NB4 (cell line): ENCODE results near the gene DNAH14.

ENCODE experiments used
- DNase-seq: peaks from one replicate; pipeline ENCODE4 v3.0.0; 2010; ENCODE audit warnings: low read depth
- H3K4me3 ChIP-seq: one replicate; pipeline ENCODE4 v1.5.1; 2011; ENCODE audit warnings: mild to moderate bottlenecking, low read depth, low read length, moderate library complexity
- MYC ChIP-seq: IDR thresholded peaks from 2 replicates; pipeline ENCODE4 v1.6.1; 2011; ENCODE audit warnings: low read depth, low read length
- POLR2A ChIP-seq: IDR thresholded peaks from 2 replicates; pipeline ENCODE4 v1.6.1; 2011; ENCODE audit warnings: mild to moderate bottlenecking; ENCODE audit not compliant: insufficient read length; ENCODE audit errors: extremely low read depth
- TF ChIP-seq, protein P1 (sequence below): IDR thresholded peaks from one replicate; pipeline ENCODE4 v1.5.1; 2012; ENCODE audit warnings: low read depth, low read length
- TF ChIP-seq, protein P2 (sequence below): IDR thresholded peaks from 2 replicates; pipeline ENCODE4 v1.6.1; 2011; ENCODE audit warnings: low read depth, low read length

Gene DNAH14

DNA sequence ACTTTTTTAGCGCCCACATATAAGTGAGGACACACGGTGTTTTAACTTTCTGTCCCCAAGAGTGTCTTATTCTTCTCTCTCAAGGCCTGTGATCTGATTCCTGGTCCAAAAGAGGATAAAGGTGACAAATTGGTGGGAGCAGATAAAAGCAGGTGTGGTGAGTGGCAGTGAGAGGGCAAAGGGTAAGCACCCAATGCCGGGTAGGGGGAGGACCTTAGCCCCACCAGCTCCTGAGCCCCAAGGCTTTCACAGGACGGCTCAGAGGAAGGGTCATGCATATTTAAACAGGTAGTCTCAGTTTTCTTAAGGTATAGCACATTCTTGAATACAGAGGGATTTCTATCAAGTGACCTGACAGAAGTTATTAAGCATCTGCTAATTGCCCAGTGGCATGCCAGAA lies 478.8 kb downstream of the DNAH14 start:
- no peak for DNase-seq
- no peak for TF ChIP-seq MYC
- TF ChIP-seq, protein P1, sequence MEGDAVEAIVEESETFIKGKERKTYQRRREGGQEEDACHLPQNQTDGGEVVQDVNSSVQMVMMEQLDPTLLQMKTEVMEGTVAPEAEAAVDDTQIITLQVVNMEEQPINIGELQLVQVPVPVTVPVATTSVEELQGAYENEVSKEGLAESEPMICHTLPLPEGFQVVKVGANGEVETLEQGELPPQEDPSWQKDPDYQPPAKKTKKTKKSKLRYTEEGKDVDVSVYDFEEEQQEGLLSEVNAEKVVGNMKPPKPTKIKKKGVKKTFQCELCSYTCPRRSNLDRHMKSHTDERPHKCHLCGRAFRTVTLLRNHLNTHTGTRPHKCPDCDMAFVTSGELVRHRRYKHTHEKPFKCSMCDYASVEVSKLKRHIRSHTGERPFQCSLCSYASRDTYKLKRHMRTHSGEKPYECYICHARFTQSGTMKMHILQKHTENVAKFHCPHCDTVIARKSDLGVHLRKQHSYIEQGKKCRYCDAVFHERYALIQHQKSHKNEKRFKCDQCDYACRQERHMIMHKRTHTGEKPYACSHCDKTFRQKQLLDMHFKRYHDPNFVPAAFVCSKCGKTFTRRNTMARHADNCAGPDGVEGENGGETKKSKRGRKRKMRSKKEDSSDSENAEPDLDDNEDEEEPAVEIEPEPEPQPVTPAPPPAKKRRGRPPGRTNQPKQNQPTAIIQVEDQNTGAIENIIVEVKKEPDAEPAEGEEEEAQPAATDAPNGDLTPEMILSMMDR, result no peak
- TF ChIP-seq POLR2A, result no peak
- TF ChIP-seq, protein P2, sequence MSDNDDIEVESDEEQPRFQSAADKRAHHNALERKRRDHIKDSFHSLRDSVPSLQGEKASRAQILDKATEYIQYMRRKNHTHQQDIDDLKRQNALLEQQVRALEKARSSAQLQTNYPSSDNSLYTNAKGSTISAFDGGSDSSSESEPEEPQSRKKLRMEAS, result no peak
- no peak overlapping the region for H3K4me3 ChIP-seq

DNA sequence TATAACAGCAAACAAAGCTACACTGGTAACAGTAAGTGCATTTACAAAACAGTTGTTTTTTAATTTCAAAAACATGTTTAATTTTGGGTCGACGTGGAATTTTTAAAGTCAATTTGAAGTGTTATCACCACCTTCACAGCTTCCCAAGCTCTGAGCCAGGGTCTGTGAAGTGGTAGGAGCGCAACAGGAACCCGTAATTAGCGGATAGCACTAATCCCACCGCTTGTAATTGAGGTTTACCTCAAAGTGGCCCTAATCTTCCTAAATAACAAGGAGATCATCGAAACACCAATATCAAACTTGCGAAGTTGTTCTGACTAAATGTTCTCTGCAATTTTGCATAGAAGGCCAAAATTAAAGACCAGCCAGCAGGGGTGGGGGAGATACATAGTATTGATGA lies 479.6 kb downstream of the DNAH14 start:
- DNase-seq, result no peak
- no peak overlapping the region for H3K4me3 ChIP-seq
- TF ChIP-seq MYC, result no peak
- no peak for TF ChIP-seq POLR2A
- TF ChIP-seq, protein P1, result no peak
- TF ChIP-seq, protein P2, result no peak

DNA sequence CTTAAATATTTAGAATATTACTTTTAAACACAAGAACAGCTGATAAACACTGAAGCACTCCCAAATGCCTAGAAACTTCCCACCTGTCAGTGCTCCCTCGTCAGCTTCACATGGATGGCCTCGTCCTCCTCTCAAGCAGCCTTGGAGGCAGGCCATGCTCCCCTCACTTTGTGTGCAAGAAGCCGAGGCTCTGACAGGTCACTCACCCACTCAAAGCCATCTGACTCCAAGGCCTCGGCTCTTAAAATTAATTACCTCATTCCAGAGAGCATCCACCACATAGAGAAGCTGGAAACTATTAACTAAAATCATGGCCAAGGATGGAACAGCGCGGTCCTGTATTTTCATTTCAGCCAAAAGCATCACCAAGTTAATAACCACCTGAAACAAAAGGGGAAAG lies 480.6 kb downstream of the DNAH14 start:
- no peak overlapping the region for H3K4me3 ChIP-seq
- DNase-seq, result no peak
- no peak for TF ChIP-seq POLR2A
- TF ChIP-seq, protein P1, result no peak
- no peak for TF ChIP-seq MYC
- TF ChIP-seq, protein P2, result no peak

DNA sequence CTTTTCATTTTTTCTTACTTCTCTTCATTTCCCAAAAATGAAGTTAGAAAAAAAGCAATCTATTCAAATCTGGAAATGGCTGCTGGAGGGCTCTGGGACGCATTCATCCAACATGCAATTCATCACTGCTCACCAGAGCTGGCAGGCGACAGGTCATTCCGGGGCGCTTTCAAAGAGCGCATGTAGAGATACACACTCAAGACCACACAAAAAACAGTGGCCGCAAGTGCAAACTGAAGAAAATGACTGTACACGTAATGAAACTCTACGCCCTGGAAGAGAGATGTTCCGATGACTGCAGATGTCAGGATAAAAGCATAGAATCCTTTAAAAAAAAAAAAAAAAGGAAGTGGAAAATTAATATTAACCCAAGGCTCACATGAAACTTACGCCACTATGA lies 482.8 kb downstream of the DNAH14 start:
- no peak overlapping the region for H3K4me3 ChIP-seq
- DNase-seq, result no peak
- no peak for TF ChIP-seq MYC
- TF ChIP-seq POLR2A, result no peak
- TF ChIP-seq, protein P2, result no peak
- TF ChIP-seq, protein P1, result no peak

DNA sequence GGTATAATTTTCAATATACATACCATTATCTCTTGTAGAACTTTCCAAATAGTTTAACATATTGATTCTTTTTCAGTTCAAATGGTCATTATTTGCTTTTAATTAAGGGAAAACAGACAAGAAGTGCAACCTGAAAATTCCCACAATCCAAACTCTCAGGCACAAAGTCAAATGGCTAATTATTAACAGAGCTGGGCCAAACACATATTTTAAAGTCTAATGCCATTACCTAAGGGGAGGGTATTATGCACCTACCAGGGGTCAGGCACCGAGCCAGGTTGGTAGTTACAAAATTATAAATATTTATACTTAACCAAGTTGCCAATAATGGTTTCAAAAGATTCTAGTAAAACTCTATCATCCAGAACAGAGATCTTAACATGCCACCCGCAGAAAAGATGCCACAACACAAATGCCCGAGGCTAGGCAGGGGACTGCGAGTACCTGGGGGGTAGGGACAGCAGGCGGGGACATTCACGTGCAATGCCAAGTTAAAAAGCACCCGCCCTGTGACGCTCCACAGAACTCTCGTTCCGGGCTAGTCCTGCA lies 483.4 kb downstream of the DNAH14 start:
- no peak overlapping the region for H3K4me3 ChIP-seq
- DNase-seq, result no peak
- TF ChIP-seq, protein P1, result no peak
- TF ChIP-seq MYC (no peak), POLR2A (no peak)
- TF ChIP-seq, protein P2, result no peak
